HG03066 (cell line): ENCODE data around the gene KRT9.

ENCODE experiments used
- ATAC-seq: cut with Tn5 transposase; IDR thresholded peaks from one replicate; pipeline ENCODE4 v1.9.1; 2021; ENCODE audit warnings: low read depth; ENCODE audit not compliant: unreplicated experiment

The KRT9 gene

GRCh38 chr17:41533613-41534012, 38.2 kb downstream of the KRT9 start:
- no peak for ATAC-seq

DNA sequence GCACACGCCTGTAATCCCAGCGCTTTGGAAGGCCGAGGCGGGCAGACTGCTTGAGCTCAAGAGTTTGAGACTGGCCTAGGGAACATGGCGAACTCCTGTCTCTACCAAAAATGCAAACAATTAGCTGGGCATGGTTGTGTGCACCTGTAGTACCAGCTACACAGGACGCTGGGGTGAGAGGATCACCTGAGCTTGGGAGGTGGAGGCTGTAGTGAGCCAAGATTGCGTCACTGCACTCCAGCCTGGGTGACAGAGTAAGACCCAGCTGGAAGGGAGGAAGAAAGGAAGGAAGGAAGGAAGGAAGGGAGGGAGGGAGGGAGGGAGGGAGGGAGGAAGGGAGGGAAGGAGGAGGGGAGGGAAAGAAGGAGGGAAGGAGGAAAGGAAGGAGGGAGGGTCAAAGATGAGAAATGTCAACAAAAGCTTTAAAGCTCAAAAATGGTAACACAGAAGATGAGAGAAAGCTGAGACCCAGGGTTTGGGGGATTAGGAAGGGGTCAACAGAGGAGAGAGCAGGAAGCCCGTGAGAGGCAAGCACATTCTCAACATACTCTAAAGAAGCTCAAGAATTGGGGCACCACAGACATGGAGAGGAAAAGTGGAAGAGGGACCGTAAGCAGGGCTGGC, 38.8 kb downstream of the KRT9 start:
- no peak for ATAC-seq

DNA sequence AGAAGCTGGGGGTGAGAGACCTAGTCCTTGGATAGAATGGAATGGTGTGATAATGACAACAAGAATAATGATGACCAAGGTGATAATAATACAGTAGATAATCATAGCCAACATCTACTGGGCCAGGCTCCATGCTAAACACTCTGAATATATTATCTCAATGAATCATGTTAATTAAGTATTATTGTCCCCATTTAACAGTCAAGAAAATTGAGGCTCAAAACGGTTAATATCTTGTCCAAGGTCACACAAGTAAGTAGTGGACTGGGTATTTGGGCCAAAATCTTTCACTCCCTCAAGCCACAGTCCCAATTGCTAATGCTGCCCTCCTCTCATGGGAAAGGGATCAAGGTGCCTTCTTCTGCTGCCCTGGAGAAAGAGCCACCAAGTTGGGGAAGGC, 39.9 kb downstream of the KRT9 start:
- ATAC-seq, result no peak

- no peak for ATAC-seq
These were observed 41.5 kb downstream of the KRT9 start for GRCh38 chr17:41530062-41531048.

GRCh38 chr17:41529491-41529915, 42.4 kb downstream of the KRT9 start:
- ATAC-seq, result no peak

DNA sequence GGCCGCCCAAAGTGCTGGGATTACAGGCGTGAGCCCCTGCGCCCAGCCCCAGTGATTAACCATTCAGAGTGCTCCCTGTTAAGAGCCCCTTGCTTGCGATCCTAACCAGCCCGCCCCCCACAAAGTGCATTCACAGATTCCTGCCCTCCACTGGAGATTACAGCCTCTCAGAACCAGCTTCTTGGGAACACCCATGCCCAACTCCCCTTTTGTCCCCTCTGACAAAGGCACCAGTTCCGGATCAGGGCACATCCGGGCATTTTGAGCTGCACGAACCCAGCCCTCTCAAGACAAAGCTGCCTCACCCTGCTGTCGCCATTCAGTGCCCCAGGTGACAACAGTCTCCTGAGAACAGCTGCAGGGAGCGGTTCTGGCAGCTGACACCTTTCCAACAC, 42.9 kb downstream of the KRT9 start:
- no peak for ATAC-seq

DNA sequence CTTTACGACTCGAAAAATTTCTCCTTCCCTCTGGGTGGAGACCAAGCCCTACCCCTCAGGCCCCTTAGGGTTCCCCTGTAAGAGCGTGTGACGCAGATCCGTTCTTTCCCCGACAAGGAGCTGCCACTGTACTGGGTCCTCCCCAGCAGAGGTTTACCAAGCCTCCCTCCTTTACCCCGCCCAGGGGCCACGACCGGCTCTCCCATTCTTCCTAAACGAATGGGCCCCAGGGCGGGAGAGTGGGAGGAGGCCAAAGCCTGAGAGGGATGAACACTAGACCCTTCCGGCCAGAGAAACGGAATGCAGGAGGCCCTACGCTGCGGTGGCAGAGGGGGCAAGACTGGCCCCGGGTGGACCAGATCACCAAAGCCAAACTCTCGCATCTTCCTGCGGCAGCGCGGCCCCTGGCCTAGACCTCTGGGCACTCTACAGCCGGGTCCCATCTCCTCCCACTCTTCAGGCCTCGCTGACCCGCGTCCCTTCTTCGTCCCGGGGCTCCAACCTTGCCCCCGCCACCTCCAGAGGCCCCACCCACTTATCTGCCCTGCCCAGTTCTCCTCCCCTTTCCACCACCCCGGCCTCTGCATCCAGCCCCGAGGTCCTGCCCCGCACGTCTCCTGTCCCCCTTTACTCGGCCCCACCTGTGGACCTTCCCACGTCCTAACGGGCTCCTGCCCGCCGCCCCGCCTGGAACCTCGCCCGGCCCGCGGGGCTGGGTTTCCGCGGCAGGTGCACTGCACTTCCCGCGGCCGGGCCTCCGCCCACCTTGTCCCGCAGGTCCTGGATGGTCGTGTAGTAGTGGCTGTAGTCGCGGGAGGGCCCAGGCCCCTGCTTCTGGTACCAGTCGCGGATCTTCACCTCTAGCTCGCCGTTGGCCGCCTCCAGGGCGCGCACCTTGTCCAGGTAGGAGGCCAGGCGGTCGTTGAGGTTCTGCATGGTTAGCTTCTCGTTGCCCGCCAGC, 44.5 kb downstream of the KRT9 start:
- ATAC-seq, result no peak

- ATAC-seq, result no peak
These were observed 47.6 kb downstream of the KRT9 start for GRCh38 chr17:41524261-41524660.

GRCh38 chr17:41523787-41524186, 48.1 kb downstream of the KRT9 start:
- ATAC-seq, result no peak

DNA sequence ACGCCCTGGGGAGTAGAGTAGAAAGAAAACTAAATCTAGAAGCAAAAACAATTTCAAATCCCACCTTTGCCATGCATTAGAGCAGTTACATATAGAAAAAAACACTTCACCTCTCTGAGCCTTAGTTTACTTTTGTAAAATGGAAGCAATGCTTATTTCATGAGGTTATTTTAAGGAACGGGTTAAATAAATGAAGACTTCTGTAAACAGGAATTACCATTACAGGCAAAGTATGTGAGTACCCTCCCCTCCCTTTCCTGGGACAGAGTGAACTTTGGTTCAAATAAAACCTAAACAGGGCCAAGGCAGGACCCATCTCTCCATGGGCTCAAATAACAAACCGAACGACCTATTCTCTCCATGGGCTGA, 48.6 kb downstream of the KRT9 start:
- no peak for ATAC-seq

- no peak for ATAC-seq
These were observed 49.3 kb downstream of the KRT9 start for GRCh38 chr17:41522301-41523224.

DNA sequence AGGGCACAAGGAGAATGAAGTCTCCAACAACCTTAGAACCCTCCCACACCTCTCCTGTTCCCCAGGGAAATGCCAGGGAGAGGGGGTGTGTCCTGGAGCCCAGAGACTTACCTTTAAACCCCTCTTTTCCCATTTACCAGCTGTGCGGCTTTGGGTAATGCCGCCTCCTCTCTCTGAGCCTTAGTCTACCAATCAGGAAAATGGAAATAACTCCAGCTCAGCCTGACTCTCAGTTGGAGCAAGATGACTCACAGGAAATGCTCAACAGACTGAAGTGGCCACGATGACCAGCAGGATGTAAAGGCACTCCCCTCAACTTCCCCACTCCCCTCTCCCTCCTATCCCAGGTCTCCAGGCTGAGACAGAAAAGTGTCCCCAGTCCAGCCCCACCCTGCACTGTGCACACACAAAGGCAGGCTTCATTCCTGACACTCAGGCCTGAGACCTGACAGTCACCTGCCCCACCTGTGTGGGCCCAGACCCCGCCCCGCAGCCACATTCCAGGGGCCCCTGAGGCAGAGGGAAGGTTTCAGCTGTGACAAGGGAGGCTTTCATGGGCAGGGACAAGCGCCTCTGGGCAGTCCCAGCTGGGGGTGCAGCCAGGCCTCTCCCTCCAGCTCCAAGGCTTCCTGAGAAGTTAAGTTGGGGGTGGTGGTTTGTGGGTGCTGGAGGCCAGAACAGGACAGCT, 50.1 kb downstream of the KRT9 start:
- ATAC-seq, result no peak

DNA sequence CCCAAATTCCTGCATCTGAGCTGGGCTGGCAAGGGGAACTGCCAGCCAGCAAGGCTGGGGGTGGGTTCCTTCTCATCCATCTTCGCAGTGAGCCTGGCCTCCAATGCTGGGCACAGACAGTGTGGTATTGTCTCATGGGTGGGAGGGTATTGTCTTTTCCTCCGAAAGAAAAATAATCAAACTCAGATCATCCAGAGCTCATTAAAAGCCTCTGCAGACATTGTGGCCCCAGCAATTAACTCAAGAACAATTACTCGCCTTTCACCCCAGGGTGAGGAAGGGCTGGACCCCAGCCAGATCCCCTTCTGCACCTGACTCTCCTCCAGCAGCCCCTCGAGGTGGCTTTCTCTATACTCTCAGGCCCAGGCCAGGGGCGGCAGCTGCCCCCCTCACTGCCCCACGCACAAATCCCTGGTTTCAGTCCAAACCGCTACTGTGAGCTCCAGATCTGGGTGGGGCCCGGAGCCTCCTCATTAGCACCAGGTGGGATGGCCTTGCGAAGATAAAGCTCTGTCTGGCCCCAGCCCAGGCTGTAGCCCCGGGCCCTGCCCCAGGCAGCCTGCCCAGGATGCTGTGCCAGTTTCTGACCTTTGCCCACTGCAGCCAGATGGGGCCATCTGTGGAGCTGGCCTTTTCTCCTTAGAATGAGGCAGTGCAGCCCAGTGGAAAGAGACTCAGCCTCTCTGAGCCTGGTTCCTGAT, 50.9 kb downstream of the KRT9 start:
- no peak for ATAC-seq

- no peak for ATAC-seq
These were observed 52.2 kb downstream of the KRT9 start for GRCh38 chr17:41519501-41520224.

DNA sequence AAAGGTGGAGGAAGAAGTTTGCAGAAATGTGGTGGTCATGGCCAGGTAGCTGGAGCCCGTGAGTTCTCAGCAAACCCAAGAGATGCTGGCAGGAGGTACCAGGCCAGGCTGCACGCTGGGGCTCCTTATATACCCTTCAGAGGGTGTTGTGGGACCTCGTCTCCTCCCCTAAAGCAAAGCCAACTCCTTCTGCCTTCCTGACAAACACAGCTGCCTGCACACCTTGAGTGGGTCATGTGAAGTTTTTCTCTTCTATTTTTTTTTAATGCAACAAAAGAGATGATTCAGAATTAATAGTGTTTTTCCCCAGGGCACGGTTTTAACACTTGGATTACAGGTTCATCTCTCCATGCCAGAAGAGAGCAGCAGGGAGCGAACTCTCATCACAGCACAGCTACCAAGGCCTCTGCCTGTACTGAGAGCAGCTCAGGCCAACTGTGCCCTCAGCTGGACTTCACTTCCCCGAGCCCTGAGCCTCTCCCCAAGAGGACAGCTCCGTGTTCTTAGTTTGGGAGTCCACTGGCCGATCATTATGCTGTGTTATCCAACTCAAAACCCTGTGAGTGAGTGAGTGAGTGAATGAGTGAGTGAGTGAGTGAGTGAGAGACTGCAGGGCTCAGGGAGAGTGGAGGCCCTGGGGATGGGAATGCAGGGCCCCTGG, 52.9 kb downstream of the KRT9 start, which contains the start of gene KRT15:
Gene KRT15, minus strand, starts transcription at position 102 of the 661 bp plus-strand sequence. Its CDS starts 63 bp downstream, at position 39.
- no peak for ATAC-seq

DNA sequence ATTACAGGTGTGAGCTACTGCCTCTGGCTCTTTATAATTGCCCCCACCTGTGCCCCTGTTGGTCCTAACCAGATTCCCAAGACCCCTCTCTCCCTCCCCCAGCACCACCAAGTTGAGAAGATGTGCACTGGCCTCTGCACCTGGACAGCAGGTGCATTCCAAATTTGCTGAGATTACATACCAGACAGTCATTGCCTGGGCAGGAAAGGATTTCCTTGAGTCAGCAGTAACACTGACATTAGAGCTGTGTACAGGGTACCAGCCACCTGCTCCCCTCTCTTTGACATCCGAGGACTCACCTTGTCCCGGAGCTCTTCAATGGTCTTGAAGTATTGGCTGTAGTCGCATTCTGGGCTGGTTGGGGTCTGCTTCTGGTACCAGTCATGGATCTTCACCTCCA, 53.8 kb downstream of the KRT9 start:
- no peak for ATAC-seq

DNA sequence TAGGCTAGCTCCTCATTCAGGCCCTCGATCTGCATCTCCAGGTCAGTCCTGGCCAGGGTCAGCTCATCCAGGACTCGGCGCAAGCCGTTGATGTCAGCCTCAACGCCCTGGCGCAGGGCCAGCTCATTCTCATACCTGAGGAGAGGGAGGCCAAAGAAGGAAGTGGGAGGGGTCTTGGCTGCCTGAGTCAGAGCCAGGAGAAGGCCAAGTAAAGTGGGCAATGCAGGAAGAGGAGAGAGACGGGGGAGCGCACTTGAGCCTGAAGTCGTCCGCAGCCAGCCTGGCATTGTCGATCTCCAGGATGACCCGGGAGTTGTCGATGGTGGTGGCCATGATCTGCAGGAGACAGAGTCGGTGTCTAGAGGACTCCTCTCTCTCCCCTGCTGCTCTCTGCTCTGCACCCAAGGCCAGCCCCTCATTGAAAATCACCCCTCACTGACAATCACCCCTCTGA, 55.0 kb downstream of the KRT9 start:
- no peak for ATAC-seq
